ENCODE measurements around the gene PHF19. TPM values are rescaled to one million over a fixed set of nuclear protein-coding genes. Genes with fewer than 3 reads are reported as not detected.

The PHF19 gene
- total RNA-seq, 6 experiments from 2014 or later = 49.1 to 83.4 (median 75.7) TPM

GRCh38 chr9:120885457-120885856, 8.5 kb upstream of the PHF19 start:
- Mint-ChIP-seq H3K9me3 (no peaks in the 10 kb centered on the region), H3K4me1 (ENCODE audit: low read depth) (peaks cover 23% of the 10 kb centered on the region), H3K27me3 (ENCODE audit: insufficient read depth) (peaks cover 38% of the 10 kb centered on the region), H3K27ac (no peak overlapping the region), H3K4me3 (no peak overlapping the region), H3K36me3 (ENCODE audit: low read depth) (no peaks in the 10 kb centered on the region)
- DNase-seq = no peak
- no peak for TF ChIP-seq CTCF (IDR thresholded peaks at IDR 0.05)

GRCh38 chr9:120883608-120883996, 6.6 kb upstream of the PHF19 start:
- TF ChIP-seq CTCF (IDR thresholded peaks at IDR 0.05) = no peak
- H3K27ac Mint-ChIP-seq = no peak overlapping the region
- peaks cover 35% of the 10 kb centered on the region for H3K27me3 Mint-ChIP-seq (ENCODE audit: insufficient read depth)
- H3K4me1 Mint-ChIP-seq (ENCODE audit: low read depth) = peaks cover 15% of the 10 kb centered on the region
- no peaks in the 10 kb centered on the region for H3K36me3 Mint-ChIP-seq (ENCODE audit: low read depth)
- no peak overlapping the region for H3K4me3 Mint-ChIP-seq
- no peak for DNase-seq
- H3K9me3 Mint-ChIP-seq = no peaks in the 10 kb centered on the region

DNA sequence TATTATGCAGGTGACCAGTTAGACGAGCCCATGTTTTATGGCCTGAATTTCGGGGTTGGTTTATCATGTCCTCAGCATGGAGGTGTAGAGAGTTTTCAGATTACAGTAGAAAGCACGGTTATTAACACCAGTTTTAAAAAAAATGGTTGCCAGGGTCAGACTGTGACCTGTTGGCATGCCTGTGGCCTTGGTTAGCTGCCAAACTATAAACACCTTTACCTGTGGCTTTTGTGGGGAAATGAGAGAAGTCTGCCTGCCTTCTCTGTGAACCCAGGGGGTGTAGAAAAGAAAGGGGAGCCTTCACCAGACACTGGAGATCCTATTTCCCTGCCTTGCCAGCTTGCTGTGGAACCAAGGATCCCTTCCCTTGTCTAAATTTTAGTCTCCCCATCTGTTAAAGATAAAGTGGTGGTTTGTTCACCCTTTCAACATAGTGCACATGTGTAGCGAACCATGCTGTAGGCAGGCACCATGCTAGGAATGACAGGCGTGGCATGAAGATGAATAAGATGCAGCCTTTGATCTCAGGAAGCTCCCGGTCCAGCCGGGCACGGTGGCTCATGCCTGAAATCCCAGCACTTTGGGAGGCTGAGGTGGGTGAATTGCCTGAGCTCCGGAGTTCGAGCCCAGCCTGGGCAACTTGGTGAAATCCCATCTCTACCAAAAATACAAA, 6.1 kb upstream of the PHF19 start:
- no peak for TF ChIP-seq CTCF (IDR thresholded peaks at IDR 0.05)
- Mint-ChIP-seq H3K36me3 (ENCODE audit: low read depth) (no peaks in the 10 kb centered on the region), H3K27me3 (ENCODE audit: insufficient read depth) (peaks cover 31% of the 10 kb centered on the region), H3K9me3 (no peaks in the 10 kb centered on the region), H3K4me1 (ENCODE audit: low read depth) (peaks cover 20% of the 10 kb centered on the region), H3K27ac (no peak overlapping the region), H3K4me3 (no peak overlapping the region)
- no peak for DNase-seq

- no peak for DNase-seq
- Mint-ChIP-seq H3K4me3 (no peak overlapping the region), H3K9me3 (no peaks in the 10 kb centered on the region), H3K27me3 (ENCODE audit: insufficient read depth) (peaks cover 17% of the 10 kb centered on the region), H3K4me1 (ENCODE audit: low read depth) (peaks cover 30% of the 10 kb centered on the region), H3K27ac (no peak overlapping the region), H3K36me3 (ENCODE audit: low read depth) (peaks cover 10% of the 10 kb centered on the region; the same call in 1 of the 2 replicates)
- TF ChIP-seq CTCF (IDR thresholded peaks at IDR 0.05) = no peak
Measured at GRCh38 chr9:120879446-120879845, 2.5 kb upstream of the PHF19 start.

- peaks cover 39% of the 10 kb centered on the region for H3K4me1 Mint-ChIP-seq (ENCODE audit: low read depth)
- TF ChIP-seq CTCF (IDR thresholded peaks at IDR 0.05) = no peak
Measured at GRCh38 chr9:120878188-120879130, 1.5 kb upstream of the PHF19 start.

More at GRCh38 chr9:120878188-120879130, 1.5 kb upstream of the PHF19 start:
- Mint-ChIP-seq H3K4me3 (peak overlapping the region; percentile 86), H3K27ac (no peak overlapping the region), H3K27me3 (ENCODE audit: insufficient read depth) (peaks cover 9% of the 10 kb centered on the region), H3K36me3 (ENCODE audit: low read depth) (peaks cover 17% of the 10 kb centered on the region), H3K9me3 (no peaks in the 10 kb centered on the region)
- DNase-seq = no peak
